Kidney (tissue), 14 donors: Measurements from ENCODE around the gene TBX21. TPM values are rescaled to one million over a fixed set of nuclear protein-coding genes. Genes with fewer than 3 reads are reported as not detected.

Experiments used
- DNase-seq, 5 donors: peaks; one replicate each; pipeline ENCODE4 v3.0.0-alpha.2; 2013 to 2020
- FAIRE-seq: peaks from 2 replicates; lab custom pipeline; 2012; peaks lifted over from hg19 to GRCh38; lab: Jason Lieb, UNC
- H3K27ac ChIP-seq, 2 donors: one replicate each; pipeline ENCODE4 v1.7.0; 2013; ENCODE audit warnings: low read depth in 2 of 2, low read length in 2 of 2, inconsistent platforms in 1 of 2
- H3K27me3 ChIP-seq: one replicate; pipeline ENCODE4 v1.7.1; 2013; ENCODE audit warnings: low read length, inconsistent platforms; ENCODE audit not compliant: control insufficient read depth, insufficient read depth
- H3K36me3 ChIP-seq, 3 donors: one replicate each; pipeline versions ENCODE4 v1.7.0 to v1.7.1; 2013; ENCODE audit warnings: low read length in 3 of 3, control low read depth in 1 of 3, inconsistent platforms in 1 of 3; ENCODE audit not compliant: insufficient read depth in 3 of 3, control insufficient read depth in 2 of 3
- H3K4me1 ChIP-seq, 3 donors: one replicate each; pipeline versions ENCODE4 v1.7.0 to v1.7.1; 2013; ENCODE audit warnings: low read length in 3 of 3, inconsistent platforms in 1 of 3, low read depth in 1 of 3; ENCODE audit not compliant: control insufficient read depth in 2 of 3, insufficient read depth in 2 of 3
- H3K4me3 ChIP-seq, 3 donors: one replicate each; pipeline versions ENCODE4 v1.7.0 to v1.8.1; 2013; ENCODE audit warnings: low read length in 3 of 3, control low read depth in 1 of 3, inconsistent platforms in 1 of 3
- H3K9ac ChIP-seq, 3 donors: one replicate each; pipeline versions ENCODE4 v1.7.0 to v1.7.1; 2013; ENCODE audit warnings: low read length in 3 of 3, control low read depth in 1 of 3, inconsistent platforms in 1 of 3
- H3K9me3 ChIP-seq, 3 donors: one replicate each; pipeline versions ENCODE4 v1.7.0 to v1.7.1; 2013; ENCODE audit warnings: low read length in 3 of 3, control low read depth in 1 of 3, inconsistent platforms in 1 of 3; ENCODE audit not compliant: control insufficient read depth in 2 of 3, insufficient read depth in 1 of 3
- CTCF ChIP-seq: IDR thresholded peaks from 3 replicates; pipeline ENCODE4 v1.5.1; 2012; ENCODE audit warnings: mild to moderate bottlenecking, moderate library complexity, borderline replicate concordance; ENCODE audit not compliant: insufficient read depth; ENCODE audit errors: extremely low read depth
- intact Hi-C: fragments of 100-400 bp; cut with DNase I; formaldehyde crosslinking; loops from one replicate; pipeline ENCODE4 v1.11.1; 2022
- polyA plus RNA-seq: library from polyadenylated mRNA; stranded (reverse); fragments of 350-450 nt; fragmentation: Illumina TruSeq; extraction: RNeasy Lipid Tissue Mini Kit (QIAGEN cat#74804); gene quantifications from one replicate; pipeline ENCODE4 v1.2.3, GENCODE V29; 2014; ENCODE audit warnings: low read depth, low replicate concordance; ENCODE audit not compliant: insufficient read depth
- total RNA-seq: library from RNA; stranded (reverse); fragmentation: NEBNext Ultra II Directional; extraction: Animal tissue kit (Norgen Biotek cat#: 25700); gene quantifications from one replicate; pipeline ENCODE4 v1.2.1, GENCODE V29; 2021
- donor health status: control.
- donor health status: control.
- donor health status: control.
- donor health status: control.
- donor health status: control.
- donor health status: DM: yes; HTN: yes; CAD: no.
- donor health status: Normal renal cell carcinoma (clear cell type).

The TBX21 gene
- total and polyA plus RNA-seq, 2 donors from 2014 or later: 0.24 to 1.9 TPM

GRCh38 chr17:47742319-47743181 lies 9.5 kb downstream of the TBX21 start:
- H3K9ac ChIP-seq: no peak overlapping the region
- no peaks in the 10 kb centered on the region for H3K4me1 ChIP-seq
- TF ChIP-seq CTCF: peak; percentile 39
- H3K27ac ChIP-seq: no peak overlapping the region
- intact Hi-C loops: no loop called here
- no peaks in the 10 kb centered on the region for H3K27me3 ChIP-seq
- H3K9me3 ChIP-seq: no peaks in the 10 kb centered on the region
- FAIRE-seq: no peak
- peak in 4 of 5 donors; percentile 46 to 72 (median 66) for DNase-seq
- no peak overlapping the region for H3K4me3 ChIP-seq
- no peaks in the 10 kb centered on the region for H3K36me3 ChIP-seq

GRCh38 chr17:47744168-47745036 lies 11.4 kb downstream of the TBX21 start:
- no peak overlapping the region for H3K27ac ChIP-seq
- DNase-seq (no peak), FAIRE-seq (no peak)
- H3K9ac ChIP-seq: no peak overlapping the region
- H3K36me3 ChIP-seq: no peaks in the 10 kb centered on the region
- H3K27me3 ChIP-seq: no peaks in the 10 kb centered on the region
- no peaks in the 10 kb centered on the region for H3K4me1 ChIP-seq
- no peaks in the 10 kb centered on the region for H3K9me3 ChIP-seq
- intact Hi-C loops: no loop called here
- no peak overlapping the region for H3K4me3 ChIP-seq
- no peak for TF ChIP-seq CTCF

GRCh38 chr17:47745037-47745380 lies 12.0 kb downstream of the TBX21 start:
- Histone ChIP-seq H3K27ac (no peak overlapping the region), H3K4me1 (no peaks in the 10 kb centered on the region), H3K36me3 (no peaks in the 10 kb centered on the region), H3K27me3 (no peaks in the 10 kb centered on the region), H3K9me3 (no peaks in the 10 kb centered on the region), H3K4me3 (no peak overlapping the region), H3K9ac (no peak overlapping the region)
- peak in 1 of 5 donors; percentile 45 for DNase-seq
- no peak for FAIRE-seq
- intact Hi-C loops: no loop called here
- TF ChIP-seq CTCF: no peak
